HCT116 (cell line): ENCODE results near the gene CAPN13. TPM values are rescaled to one million over a fixed set of nuclear protein-coding genes. Genes with fewer than 3 reads are reported as not detected.

ENCODE experiments used
- ATAC-seq: fragments of 200-7000 bp; cut with Tn5 transposase; 2 replicates; pipeline ENCODE4 v1.9.1; 2020; ENCODE audit warnings: mild to moderate bottlenecking, moderate library complexity
- BruUV-seq: library from RNA; stranded (reverse); fragments of 400-500 nt; replicated peaks from 2 replicates; lab custom pipeline; 2021; lab: Mats Ljungman, UMichigan
- CTCF ChIA-PET: fragments of 300-600 bp; sonication (Branson Sonifier 250); formaldehyde crosslinking; loops from one replicate; lab custom pipeline; 2021; ENCODE audit warnings: antibody characterized with exemption; lab: Charles Lee
- POLR2A ChIA-PET: fragments of 300-600, 350-600 bp; sonication (Branson Sonifier 250); formaldehyde crosslinking; loops from one replicate; lab custom pipeline; 2021; ENCODE audit warnings: antibody characterized with exemption; lab: Charles Lee
- RAD21 ChIA-PET, 2 experiments: fragments of 300-600 bp; sonication (Branson Sonifier 250); formaldehyde crosslinking; loops; one replicate each; lab custom pipeline; 2023; ENCODE audit warnings: low total read pairs in 2 of 2; ENCODE audit not compliant: uncharacterized antibody in 2 of 2, unreplicated experiment in 2 of 2, low non-redundant PET in 1 of 2; lab: Charles Lee
- DNase-seq: peaks from one replicate; pipeline ENCODE4 v3.0.0-alpha.2; 2010; ENCODE audit warnings: low read depth, low spot score
- H2AFZ ChIP-seq: fragments of 200-600 bp; shearing (Covaris generic), sonication (generic); 2 replicates; pipeline ENCODE4 v1.6.1; 2017; ENCODE audit warnings: low read depth, mixed run types, mixed read lengths, antibody characterized with exemption, low read length; ENCODE audit not compliant: poor library complexity, severe bottlenecking
- H3K27ac ChIP-seq: 2 replicates; pipeline ENCODE4 v1.5.1; 2012; ENCODE audit warnings: low read depth, low read length
- H3K27me3 ChIP-seq: fragments of 200-600 bp; sonication (generic); 2 replicates; pipeline ENCODE4 v1.6.1; 2016; ENCODE audit warnings: mixed run types, low read length, mixed read lengths; ENCODE audit not compliant: insufficient read depth
- H3K36me3 ChIP-seq, 2 experiments: fragments of 200-500 bp in 1 of 2; fragments of 200-600 bp in 1 of 2; sonication (Bioruptor generic) in 1 of 2; sonication (generic) in 1 of 2; 2 replicates each; pipeline versions ENCODE4 v1.5.1 to v1.6.1; 2014 to 2016; ENCODE audit warnings: low read length in 2 of 2, inconsistent platforms in 1 of 2, mixed read lengths in 1 of 2, mixed run types in 1 of 2; ENCODE audit not compliant: insufficient read depth in 2 of 2, control insufficient read depth in 1 of 2
- H3K4me1 ChIP-seq, 2 experiments: fragments of 200-600 bp in 1 of 2; sonication (generic) in 1 of 2; 2 replicates each; pipeline versions ENCODE4 v1.5.1 to v1.6.1; 2012 to 2017; ENCODE audit warnings: low read length in 2 of 2, inconsistent platforms in 1 of 2, mild to moderate bottlenecking in 1 of 2, mixed read lengths in 1 of 2, mixed run types in 1 of 2, moderate library complexity in 1 of 2; ENCODE audit not compliant: insufficient read depth in 2 of 2, control insufficient read depth in 1 of 2
- H3K4me2 ChIP-seq: fragments of 200-600 bp; sonication (generic); 2 replicates; pipeline ENCODE4 v1.6.1; 2017; ENCODE audit warnings: mixed run types, low read length, mixed read lengths
- H3K4me3 ChIP-seq, 2 experiments: fragments of 200-600 bp in 1 of 2; sonication (generic) in 1 of 2; replicated peaks in 1 of 2; 2 replicates each; pipeline ENCODE4 v1.5.1; 2011 to 2016; ENCODE audit warnings: low read length in 2 of 2, control low read depth in 1 of 2, low read depth in 1 of 2, mild to moderate bottlenecking in 1 of 2, mixed read lengths in 1 of 2, mixed run types in 1 of 2
- H3K79me2 ChIP-seq: fragments of 200-600 bp; sonication (generic); 2 replicates; pipeline ENCODE4 v1.6.1; 2017; ENCODE audit warnings: mild to moderate bottlenecking, mixed run types, low read length, moderate library complexity, mixed read lengths; ENCODE audit not compliant: insufficient read depth
- H3K9ac ChIP-seq: fragments of 200-600 bp; sonication (generic); 2 replicates; pipeline ENCODE4 v1.6.1; 2016; ENCODE audit warnings: low read length, mixed read lengths
- H3K9me2 ChIP-seq: fragments of 200-600 bp; sonication (generic), shearing (Covaris generic); 2 replicates; pipeline ENCODE4 v1.6.1; 2017; ENCODE audit warnings: mixed run types, mild to moderate bottlenecking, moderate library complexity; ENCODE audit not compliant: insufficient read depth
- H3K9me3 ChIP-seq, 2 experiments: fragments of 200-500 bp in 1 of 2; fragments of 200-600 bp in 1 of 2; sonication (Bioruptor generic) in 1 of 2; sonication (generic) in 1 of 2; 2 replicates each; pipeline ENCODE4 v1.6.1; 2014 to 2017; ENCODE audit warnings: low read length in 2 of 2, mixed read lengths in 2 of 2, inconsistent platforms in 1 of 2, low read depth in 1 of 2, mild to moderate bottlenecking in 1 of 2, mixed run types in 1 of 2, moderate library complexity in 1 of 2; ENCODE audit not compliant: control insufficient read depth in 1 of 2, insufficient read depth in 1 of 2
- H4K20me1 ChIP-seq: fragments of 200-600 bp; sonication (generic), shearing (Covaris generic); 2 replicates; pipeline ENCODE4 v1.6.1; 2017; ENCODE audit warnings: mixed run types, mild to moderate bottlenecking, moderate library complexity; ENCODE audit not compliant: insufficient read depth
- ATF3 ChIP-seq: IDR thresholded peaks from 2 replicates; pipeline ENCODE4 v1.6.1; 2012
- CEBPB ChIP-seq: IDR thresholded peaks from 2 replicates; pipeline ENCODE4 v1.6.1; 2012; ENCODE audit warnings: low read depth
- EGR1 ChIP-seq: IDR thresholded peaks from 2 replicates; pipeline ENCODE4 v1.6.1; 2012; ENCODE audit warnings: low read depth
- ELF1 ChIP-seq: IDR thresholded peaks from 2 replicates; pipeline ENCODE4 v1.6.1; 2012; ENCODE audit warnings: low read depth, borderline replicate concordance
- FOSL1 ChIP-seq: IDR thresholded peaks from 2 replicates; pipeline ENCODE4 v1.6.1; 2012; ENCODE audit warnings: low read depth
- JUND ChIP-seq: IDR thresholded peaks from 2 replicates; pipeline ENCODE4 v1.6.1; 2012
- POLR2AphosphoS5 ChIP-seq: IDR thresholded peaks from 2 replicates; pipeline ENCODE4 v1.6.1; 2011; ENCODE audit warnings: mild to moderate bottlenecking, low read depth, low read length, moderate library complexity
- RAD21 ChIP-seq: IDR thresholded peaks from 2 replicates; pipeline ENCODE4 v1.6.1; 2012; ENCODE audit warnings: low read depth, mild to moderate bottlenecking
- SIN3A ChIP-seq: IDR thresholded peaks from 2 replicates; pipeline ENCODE4 v1.6.1; 2012; ENCODE audit warnings: low read depth
- SRF ChIP-seq: IDR thresholded peaks from 2 replicates; pipeline ENCODE4 v1.6.1; 2012; ENCODE audit warnings: low read depth
- YY1 ChIP-seq: IDR thresholded peaks from 2 replicates; pipeline ENCODE4 v1.6.1; 2011; ENCODE audit warnings: low read length, low read depth, moderate library complexity, mild to moderate bottlenecking; ENCODE audit not compliant: insufficient replicate concordance; ENCODE audit errors: extremely low read depth
- intact Hi-C: fragments of 100-400 bp; cut with micrococcal nuclease; formaldehyde crosslinking; loops from 2 replicates; pipeline ENCODE4 v1.10.0; 2022
- total RNA-seq: library from RNA; stranded (reverse); gene quantifications from one replicate; pipeline ENCODE4 v1.2.1, GENCODE V29; 2021; ENCODE audit not compliant: unreplicated experiment
- TF ChIP-seq, protein P1 (sequence below): IDR thresholded peaks from 2 replicates; pipeline ENCODE4 v1.6.1; 2012; ENCODE audit warnings: low read depth
- TF ChIP-seq, protein P2 (sequence below): IDR thresholded peaks from 2 replicates; pipeline ENCODE4 v1.6.1; 2011; ENCODE audit warnings: mild to moderate bottlenecking, low read length, moderate library complexity; ENCODE audit not compliant: insufficient replicate concordance; ENCODE audit errors: extremely low read depth

CAPN13 gene
- total RNA-seq, 1 experiment from 2014 or later, result 0.25 TPM

- TF ChIP-seq, protein P1, sequence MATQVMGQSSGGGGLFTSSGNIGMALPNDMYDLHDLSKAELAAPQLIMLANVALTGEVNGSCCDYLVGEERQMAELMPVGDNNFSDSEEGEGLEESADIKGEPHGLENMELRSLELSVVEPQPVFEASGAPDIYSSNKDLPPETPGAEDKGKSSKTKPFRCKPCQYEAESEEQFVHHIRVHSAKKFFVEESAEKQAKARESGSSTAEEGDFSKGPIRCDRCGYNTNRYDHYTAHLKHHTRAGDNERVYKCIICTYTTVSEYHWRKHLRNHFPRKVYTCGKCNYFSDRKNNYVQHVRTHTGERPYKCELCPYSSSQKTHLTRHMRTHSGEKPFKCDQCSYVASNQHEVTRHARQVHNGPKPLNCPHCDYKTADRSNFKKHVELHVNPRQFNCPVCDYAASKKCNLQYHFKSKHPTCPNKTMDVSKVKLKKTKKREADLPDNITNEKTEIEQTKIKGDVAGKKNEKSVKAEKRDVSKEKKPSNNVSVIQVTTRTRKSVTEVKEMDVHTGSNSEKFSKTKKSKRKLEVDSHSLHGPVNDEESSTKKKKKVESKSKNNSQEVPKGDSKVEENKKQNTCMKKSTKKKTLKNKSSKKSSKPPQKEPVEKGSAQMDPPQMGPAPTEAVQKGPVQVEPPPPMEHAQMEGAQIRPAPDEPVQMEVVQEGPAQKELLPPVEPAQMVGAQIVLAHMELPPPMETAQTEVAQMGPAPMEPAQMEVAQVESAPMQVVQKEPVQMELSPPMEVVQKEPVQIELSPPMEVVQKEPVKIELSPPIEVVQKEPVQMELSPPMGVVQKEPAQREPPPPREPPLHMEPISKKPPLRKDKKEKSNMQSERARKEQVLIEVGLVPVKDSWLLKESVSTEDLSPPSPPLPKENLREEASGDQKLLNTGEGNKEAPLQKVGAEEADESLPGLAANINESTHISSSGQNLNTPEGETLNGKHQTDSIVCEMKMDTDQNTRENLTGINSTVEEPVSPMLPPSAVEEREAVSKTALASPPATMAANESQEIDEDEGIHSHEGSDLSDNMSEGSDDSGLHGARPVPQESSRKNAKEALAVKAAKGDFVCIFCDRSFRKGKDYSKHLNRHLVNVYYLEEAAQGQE, result no peak
- TF ChIP-seq POLR2AphosphoS5 (no peak), CEBPB (no peak), EGR1 (no peak), SRF (no peak), RAD21 (no peak), FOSL1 (no peak), JUND (no peak), SIN3A (no peak), YY1 (no peak), ELF1 (no peak), ATF3 (no peak)
- TF ChIP-seq, protein P2, sequence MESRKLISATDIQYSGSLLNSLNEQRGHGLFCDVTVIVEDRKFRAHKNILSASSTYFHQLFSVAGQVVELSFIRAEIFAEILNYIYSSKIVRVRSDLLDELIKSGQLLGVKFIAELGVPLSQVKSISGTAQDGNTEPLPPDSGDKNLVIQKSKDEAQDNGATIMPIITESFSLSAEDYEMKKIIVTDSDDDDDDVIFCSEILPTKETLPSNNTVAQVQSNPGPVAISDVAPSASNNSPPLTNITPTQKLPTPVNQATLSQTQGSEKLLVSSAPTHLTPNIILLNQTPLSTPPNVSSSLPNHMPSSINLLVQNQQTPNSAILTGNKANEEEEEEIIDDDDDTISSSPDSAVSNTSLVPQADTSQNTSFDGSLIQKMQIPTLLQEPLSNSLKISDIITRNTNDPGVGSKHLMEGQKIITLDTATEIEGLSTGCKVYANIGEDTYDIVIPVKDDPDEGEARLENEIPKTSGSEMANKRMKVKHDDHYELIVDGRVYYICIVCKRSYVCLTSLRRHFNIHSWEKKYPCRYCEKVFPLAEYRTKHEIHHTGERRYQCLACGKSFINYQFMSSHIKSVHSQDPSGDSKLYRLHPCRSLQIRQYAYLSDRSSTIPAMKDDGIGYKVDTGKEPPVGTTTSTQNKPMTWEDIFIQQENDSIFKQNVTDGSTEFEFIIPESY, result no peak
- H2AFZ ChIP-seq, result no peak overlapping the region
- no peaks in the 10 kb centered on the region for H3K36me3 ChIP-seq
- no peak overlapping the region for H3K4me2 ChIP-seq
- POLR2A ChIA-PET, result no interaction called here
- no peak for DNase-seq
- no peak overlapping the region for H3K9ac ChIP-seq
- H3K9me2 ChIP-seq, result no peaks in the 10 kb centered on the region
- no peak overlapping the region for H3K27ac ChIP-seq
- H3K27me3 ChIP-seq, result no peaks in the 10 kb centered on the region
- no peaks in the 10 kb centered on the region for H3K79me2 ChIP-seq
- BruUV-seq, result no TSS peak
- H3K4me3 ChIP-seq, result no peak overlapping the region
- no peaks in the 10 kb centered on the region for H3K4me1 ChIP-seq
- CTCF ChIA-PET, result interaction anchor here (4.2 kb wide), 2 partner anchors 496 to 540 kb away, joined by 24 to 29 read pairs; no protein-coding TSS in a partner anchor
- H3K9me3 ChIP-seq, result peaks cover 1 to 8% of the 10 kb centered on the region in 2 experiments; a peak in 2 of 4 replicates
- no peaks in the 10 kb centered on the region for H4K20me1 ChIP-seq
- ATAC-seq, result no peak
- RAD21 ChIA-PET, result interaction anchor here in 1 of 2 experiments (1.6 to 1.8 kb wide), 2 partner anchors 496 to 539 kb away, joined by 3 to 4 read pairs; no protein-coding TSS in a partner anchor
- intact Hi-C loops, result no loop called here
Measured at GRCh38 chr2:30704309-30705020, 102.8 kb downstream of the CAPN13 start.
